GM12801 (cell line): Measurements from ENCODE around the gene PTPRG.

Experiments used
- CTCF ChIP-seq: IDR thresholded peaks from one replicate; pipeline ENCODE4 v1.5.1; 2011; ENCODE audit warnings: control low read depth; ENCODE audit not compliant: insufficient read length; ENCODE audit errors: extremely low read depth

PTPRG gene

GRCh38 chr3:62236016-62236415 lies 674.6 kb downstream of the PTPRG start:
- TF ChIP-seq CTCF = no peak

- TF ChIP-seq CTCF = no peak
Measured at GRCh38 chr3:62237286-62237948, 676.0 kb downstream of the PTPRG start.

GRCh38 chr3:62238003-62238402 lies 676.6 kb downstream of the PTPRG start:
- TF ChIP-seq CTCF = no peak

GRCh38 chr3:62238431-62238830 lies 677.1 kb downstream of the PTPRG start:
- TF ChIP-seq CTCF = no peak

- TF ChIP-seq CTCF = no peak
Measured at GRCh38 chr3:62241279-62241678, 679.9 kb downstream of the PTPRG start.

GRCh38 chr3:62242831-62243509 lies 681.6 kb downstream of the PTPRG start:
- no peak for TF ChIP-seq CTCF

GRCh38 chr3:62246094-62246493 lies 684.7 kb downstream of the PTPRG start:
- no peak for TF ChIP-seq CTCF
